A673 (cell line): ENCODE measurements around the gene CD6. TPM values are rescaled to one million over a fixed set of nuclear protein-coding genes. Genes with fewer than 3 reads are reported as not detected.

ENCODE experiments used
- BruUV-seq: library from RNA; stranded (reverse); fragments of 400-500 nt; replicated peaks from 2 replicates; lab custom pipeline; 2021; lab: Mats Ljungman, UMichigan
- CTCF ChIA-PET: fragments of 300-600 bp; sonication (Branson Sonifier 250); formaldehyde crosslinking; loops from one replicate; lab custom pipeline; 2022; ENCODE audit warnings: antibody characterized with exemption; lab: Charles Lee
- POLR2A ChIA-PET: fragments of 300-600 bp; sonication (Branson Sonifier 250); formaldehyde crosslinking; loops from one replicate; lab custom pipeline; 2022; ENCODE audit warnings: antibody characterized with exemption; ENCODE audit not compliant: low non-redundant PET; lab: Charles Lee
- DNase-seq: peaks from one replicate; pipeline ENCODE4 v3.0.0-alpha.2; 2015; ENCODE audit warnings: low spot score
- H3K27ac ChIP-seq: fragments of 200-600 bp; sonication (generic); 2 replicates; pipeline ENCODE4 v1.5.1; 2016; ENCODE audit warnings: mixed run types, low read depth, mild to moderate bottlenecking, mixed read lengths, antibody characterized with exemption, low read length; ENCODE audit not compliant: poor library complexity, severe bottlenecking
- H3K27me3 ChIP-seq: fragments of 200-600 bp; sonication (generic); replicated peaks from 2 replicates; pipeline ENCODE4 v1.6.1; 2017; ENCODE audit warnings: mixed run types, low read depth, mild to moderate bottlenecking, mixed read lengths, antibody characterized with exemption, low read length; ENCODE audit not compliant: insufficient read depth, poor library complexity
- H3K36me3 ChIP-seq: fragments of 200-600 bp; sonication (generic); 2 replicates; pipeline ENCODE4 v1.6.1; 2016; ENCODE audit warnings: mixed run types, mild to moderate bottlenecking, mixed read lengths, antibody characterized with exemption, low read length; ENCODE audit not compliant: insufficient read depth, poor library complexity, severe bottlenecking
- H3K4me1 ChIP-seq: fragments of 200-600 bp; sonication (generic); 2 replicates; pipeline ENCODE4 v1.6.1; 2017; ENCODE audit warnings: mixed run types, mild to moderate bottlenecking, mixed read lengths, antibody characterized with exemption, low read length; ENCODE audit not compliant: insufficient read depth, poor library complexity, severe bottlenecking
- H3K4me3 ChIP-seq: fragments of 200-600 bp; sonication (generic); 2 replicates; pipeline ENCODE4 v1.5.1; 2016; ENCODE audit warnings: low read depth, mixed run types, mild to moderate bottlenecking, mixed read lengths, low read length; ENCODE audit not compliant: poor library complexity, severe bottlenecking
- H3K9me3 ChIP-seq: fragments of 200-600 bp; sonication (generic); 2 replicates; pipeline ENCODE4 v1.6.1; 2016; ENCODE audit warnings: mixed run types, low read depth, mild to moderate bottlenecking, mixed read lengths, antibody characterized with exemption, low read length; ENCODE audit not compliant: poor library complexity, severe bottlenecking
- CTCF ChIP-seq: fragments of 300-800, 200-600 bp; sonication (generic); conservative IDR thresholded peaks from 2 replicates; pipeline ENCODE4 v1.5.1; 2017; ENCODE audit warnings: low read depth, mild to moderate bottlenecking, antibody characterized with exemption, low read length, moderate library complexity, mixed read lengths
- EZH2 ChIP-seq: fragments of 200-600 bp; sonication (generic); IDR thresholded peaks from 2 replicates; pipeline ENCODE4 v1.6.1; 2017; ENCODE audit warnings: borderline replicate concordance, low read depth, mild to moderate bottlenecking, mixed read lengths, antibody characterized with exemption, low read length; ENCODE audit not compliant: poor library complexity, severe bottlenecking
- intact Hi-C: fragments of 100-400 bp; cut with micrococcal nuclease; formaldehyde crosslinking; loops from one replicate; pipeline ENCODE4 v1.10.0; 2022; ENCODE audit not compliant: unreplicated experiment
- total RNA-seq: library from RNA; stranded (reverse); gene quantifications from 2 replicates; pipeline ENCODE4 v1.2.3, GENCODE V29; 2021

Gene CD6
- total RNA-seq, 1 experiment from 2014 or later: not detected

- no peaks in the 10 kb centered on the region for H3K36me3 ChIP-seq
- H3K27ac ChIP-seq: no peak overlapping the region
- BruUV-seq: no TSS peak
- no peak for DNase-seq
- ChIA-PET CTCF (no interaction called here), POLR2A (no interaction called here)
- no peaks in the 10 kb centered on the region for H3K9me3 ChIP-seq
- H3K4me1 ChIP-seq: no peaks in the 10 kb centered on the region
- intact Hi-C loops: no loop called here
- no peaks in the 10 kb centered on the region for H3K27me3 ChIP-seq
- TF ChIP-seq EZH2 (no peak), CTCF (no peak)
- no peak overlapping the region for H3K4me3 ChIP-seq
These were observed 29.3 kb upstream of the CD6 start for GRCh38 chr11:60942219-60942618.

GRCh38 chr11:60942970-60943565 lies 28.4 kb upstream of the CD6 start:
- CTCF ChIA-PET: no interaction called here
- intact Hi-C loops: no loop called here

GRCh38 chr11:60944490-60945294 lies 26.8 kb upstream of the CD6 start:
- Histone ChIP-seq H3K27me3 (no peaks in the 10 kb centered on the region), H3K36me3 (no peaks in the 10 kb centered on the region), H3K9me3 (no peaks in the 10 kb centered on the region), H3K4me3 (no peak overlapping the region), H3K4me1 (no peaks in the 10 kb centered on the region), H3K27ac (no peak overlapping the region)
- DNase-seq: no peak
- CTCF ChIA-PET: no interaction called here
- POLR2A ChIA-PET: no interaction called here
- TF ChIP-seq CTCF (peak; percentile 35; the same call in 1 of the 2 replicates), EZH2 (no peak)
- intact Hi-C loops: no loop called here
- no TSS peak for BruUV-seq

More at GRCh38 chr11:60942970-60943565, 28.4 kb upstream of the CD6 start:
- no peaks in the 10 kb centered on the region for H3K36me3 ChIP-seq
- H3K9me3 ChIP-seq: no peaks in the 10 kb centered on the region
- H3K4me1 ChIP-seq: no peaks in the 10 kb centered on the region
- POLR2A ChIA-PET: no interaction called here
- BruUV-seq: no TSS peak
- TF ChIP-seq EZH2 (no peak), CTCF (no peak)
- peak; percentile 45 for DNase-seq
- no peak overlapping the region for H3K27ac ChIP-seq
- no peak overlapping the region for H3K4me3 ChIP-seq
- H3K27me3 ChIP-seq: no peaks in the 10 kb centered on the region
